ENCODE data around the gene NHLRC4. TPM values are rescaled to one million over a fixed set of nuclear protein-coding genes. Genes with fewer than 3 reads are reported as not detected.

The NHLRC4 gene, protein sequence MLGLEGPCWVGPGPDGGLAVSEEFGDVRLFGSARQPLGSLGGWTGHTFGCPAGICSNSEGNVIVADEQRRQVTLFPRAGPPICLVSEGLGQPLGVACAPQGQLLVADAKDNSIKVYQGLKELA
- 0.17 to 0.32 TPM (median 0.23 TPM) in 5 replicates for total RNA-seq (2022; extraction: Qiagen RNA extraction)

DNA sequence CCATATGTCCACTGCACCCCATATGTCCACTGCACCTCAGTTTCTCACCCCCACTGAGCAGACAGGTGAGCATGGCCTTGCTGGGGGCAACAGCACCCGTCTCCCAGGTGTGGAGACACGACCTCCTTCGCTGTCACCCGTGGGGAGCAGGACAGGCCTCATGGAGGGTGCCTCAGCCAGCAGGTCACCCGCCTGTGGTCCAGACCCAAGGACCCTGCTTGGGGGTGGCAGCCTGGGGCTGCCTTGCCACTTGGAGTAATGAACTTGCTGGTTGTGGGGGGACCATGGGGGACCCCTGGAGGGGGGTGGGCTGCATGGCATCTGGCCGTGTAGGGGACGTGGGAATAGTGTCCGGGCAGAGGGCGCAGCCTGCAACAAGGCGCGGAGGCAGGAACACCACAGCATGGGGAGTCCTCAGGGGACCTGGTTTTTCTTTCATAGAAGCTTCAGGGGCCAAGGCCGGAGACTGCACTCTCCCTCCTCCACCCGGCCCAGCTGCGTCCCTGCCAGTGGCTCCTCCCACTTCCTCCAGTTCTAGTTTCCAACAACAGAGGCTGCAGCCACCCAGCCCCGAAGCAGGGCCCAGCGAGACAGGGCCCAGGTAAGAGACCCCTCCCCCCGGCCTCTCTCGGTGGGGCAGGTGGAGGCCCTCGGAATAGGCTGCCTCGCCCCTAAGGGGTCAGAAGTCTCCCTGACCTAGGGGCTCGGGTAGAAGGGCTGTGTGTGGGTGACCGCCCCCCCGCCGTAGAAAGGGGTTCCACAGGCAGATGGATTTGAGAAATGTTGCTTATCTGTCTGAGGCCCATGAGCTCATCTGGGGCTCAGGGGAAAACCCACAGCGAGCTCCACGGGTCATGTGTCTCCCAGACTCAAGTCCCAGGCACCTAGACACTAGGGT, at the start of gene NHLRC4:
NHLRC4 (plus strand) TSS at position 531 of the 898 bp plus-strand sequence. CDS start 1,043 bp downstream, outside the sequence.

GRCh38 chr16:527015-527903, 39.5 kb upstream of the NHLRC4 start, which contains the start of gene CAPN15:
CAPN15 (plus strand) TSS chr16:527712; CDS start chr16:546839, 19,127 bp downstream.

DNA sequence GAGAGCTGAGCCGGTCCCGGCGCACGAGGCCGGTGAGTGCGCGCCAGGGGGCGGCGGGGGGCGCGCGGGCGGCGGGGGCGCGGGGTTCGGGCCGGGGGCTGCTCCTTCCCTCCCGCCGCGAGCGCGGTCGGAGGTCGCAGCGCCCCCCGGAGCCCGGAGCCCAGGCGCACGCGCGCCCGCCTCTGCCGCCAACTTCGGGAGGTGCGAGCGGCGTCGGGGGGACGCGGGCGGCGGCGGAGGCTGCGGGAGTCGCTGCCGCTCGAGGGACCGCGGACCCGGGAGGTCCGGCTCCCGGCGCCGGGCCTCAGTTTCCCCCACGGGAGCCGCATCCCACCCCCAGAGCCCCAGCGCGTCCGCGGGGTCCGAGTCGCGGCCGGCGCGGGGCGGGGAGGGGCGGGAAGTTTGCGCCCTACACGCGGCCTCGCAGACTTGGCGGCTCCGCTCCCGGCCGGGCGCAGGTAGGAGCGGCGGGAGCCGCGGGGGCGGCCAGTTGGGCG, 6.6 kb upstream of the NHLRC4 start, which contains the start of gene PRR35:
PRR35 (plus strand) TSS at position 191 of the 497 bp plus-strand sequence. CDS start 2,901 bp downstream, outside the sequence.

GRCh38 chr16:569445-570254, 2.8 kb downstream of the NHLRC4 start, which contains the start of gene PIGQ:
PIGQ (plus strand) TSS chr16:569968; CDS start chr16:574075, 4,107 bp downstream.

GRCh38 chr16:589658-590187, 22.9 kb downstream of the NHLRC4 start, which contains the start of gene RAB40C:
RAB40C (plus strand) TSS chr16:590066; CDS start chr16:590292, 226 bp downstream.

Other genes starting within 250 kb of the NHLRC4 start
- gene AXIN1, start 214.3 kb upstream of the NHLRC4 start, total RNA-seq (2022; extraction: Qiagen RNA extraction), result 27.8 to 33.2 TPM (median 30.5 TPM) in 5 replicates
- 119 to 133 TPM (median 126 TPM) in 5 replicates for gene MRPL28, start 196.5 kb upstream of the NHLRC4 start, total RNA-seq (2022; extraction: Qiagen RNA extraction)
- 29.5 to 37.7 TPM (median 32.3 TPM) in 5 replicates for gene PGAP6, start 185.0 kb upstream of the NHLRC4 start, total RNA-seq (2022; extraction: Qiagen RNA extraction)
- gene NME4, start 169.8 kb upstream of the NHLRC4 start, total RNA-seq (2022; extraction: Qiagen RNA extraction), result 259 to 426 TPM (median 418 TPM) in 5 replicates
- 22.5 to 29.1 TPM (median 26.7 TPM) in 5 replicates for gene DECR2, start 165.1 kb upstream of the NHLRC4 start, total RNA-seq (2022; extraction: Qiagen RNA extraction)
- 24.7 to 28.6 TPM (median 27.8 TPM) in 5 replicates for gene RAB11FIP3, start 141.4 kb upstream of the NHLRC4 start, total RNA-seq (2022; extraction: Qiagen RNA extraction)
- 50.9 to 69.7 TPM (median 68.7 TPM) in 5 replicates for gene CAPN15, start 39.3 kb upstream of the NHLRC4 start, total RNA-seq (2022; extraction: Qiagen RNA extraction)
- gene PRR35, start 6.6 kb upstream of the NHLRC4 start, total RNA-seq (2022; extraction: Qiagen RNA extraction), result 0.14 to 0.22 TPM (median 0.16 TPM) in 5 replicates
- 30.4 to 41.6 TPM (median 38.8 TPM) in 5 replicates for gene PIGQ, start 3.0 kb downstream of the NHLRC4 start, total RNA-seq (2022; extraction: Qiagen RNA extraction)
- gene RAB40C, start 23.1 kb downstream of the NHLRC4 start, total RNA-seq (2022; extraction: Qiagen RNA extraction), result 14.8 to 19.3 TPM (median 17.6 TPM) in 5 replicates
- 0.10 to 0.23 TPM (median 0.18 TPM) in 5 replicates for gene WFIKKN1, start 64.0 kb downstream of the NHLRC4 start, total RNA-seq (2022; extraction: Qiagen RNA extraction)
- gene METTL26, start 69.3 kb downstream of the NHLRC4 start, total RNA-seq (2022; extraction: Qiagen RNA extraction), result 63.7 to 140 TPM (median 135 TPM) in 5 replicates
- 18.5 to 43.3 TPM (median 40.9 TPM) in 5 replicates for gene MCRIP2, start 74.8 kb downstream of the NHLRC4 start, total RNA-seq (2022; extraction: Qiagen RNA extraction)
- gene WDR90, start 82.4 kb downstream of the NHLRC4 start, total RNA-seq (2022; extraction: Qiagen RNA extraction), result 18.5 to 27.3 TPM (median 24.3 TPM) in 5 replicates
- gene RHOT2, start 101.1 kb downstream of the NHLRC4 start, total RNA-seq (2022; extraction: Qiagen RNA extraction), result 70.8 to 97.1 TPM (median 87.4 TPM) in 5 replicates
- gene RHBDL1, start 108.7 kb downstream of the NHLRC4 start, total RNA-seq (2022; extraction: Qiagen RNA extraction), result 0.63 to 1.6 TPM (median 1.1 TPM) in 5 replicates
- 79.2 to 127 TPM (median 122 TPM) in 5 replicates for gene STUB1, start 113.4 kb downstream of the NHLRC4 start, total RNA-seq (2022; extraction: Qiagen RNA extraction)
- 73.2 to 80.1 TPM (median 77.6 TPM) in 5 replicates for gene JMJD8, start 117.3 kb downstream of the NHLRC4 start, total RNA-seq (2022; extraction: Qiagen RNA extraction)
- 5.3 to 6.9 TPM (median 6.1 TPM) in 5 replicates for gene WDR24, start 123.4 kb downstream of the NHLRC4 start, total RNA-seq (2022; extraction: Qiagen RNA extraction)
- gene FBXL16, start 138.8 kb downstream of the NHLRC4 start, total RNA-seq (2022; extraction: Qiagen RNA extraction), result 11.9 to 16.3 TPM (median 12.7 TPM) in 5 replicates
- gene METRN, start 148.1 kb downstream of the NHLRC4 start, total RNA-seq (2022; extraction: Qiagen RNA extraction), result 58.6 to 221 TPM (median 196 TPM) in 5 replicates
- gene ANTKMT, start 154.1 kb downstream of the NHLRC4 start, total RNA-seq (2022; extraction: Qiagen RNA extraction), result 23.4 to 64.7 TPM (median 56.5 TPM) in 5 replicates
- 5.0 to 6.3 TPM (median 5.8 TPM) in 5 replicates for gene CCDC78, start 159.4 kb downstream of the NHLRC4 start, total RNA-seq (2022; extraction: Qiagen RNA extraction)
- 16.0 to 19.2 TPM (median 18.8 TPM) in 5 replicates for gene HAGHL, start 160.1 kb downstream of the NHLRC4 start, total RNA-seq (2022; extraction: Qiagen RNA extraction)
- gene CIAO3, start 174.0 kb downstream of the NHLRC4 start, total RNA-seq (2022; extraction: Qiagen RNA extraction), result 25.8 to 31.1 TPM (median 27.7 TPM) in 5 replicates
- 2.5 to 4.0 TPM (median 3.1 TPM) in 5 replicates for gene MSLN, start 193.7 kb downstream of the NHLRC4 start, total RNA-seq (2022; extraction: Qiagen RNA extraction)
- gene RPUSD1, start 221.4 kb downstream of the NHLRC4 start, total RNA-seq (2022; extraction: Qiagen RNA extraction), result 36.3 to 54.3 TPM (median 50.8 TPM) in 5 replicates
- gene CHTF18, start 221.6 kb downstream of the NHLRC4 start, total RNA-seq (2022; extraction: Qiagen RNA extraction), result 16.6 to 25.7 TPM (median 24.4 TPM) in 5 replicates
- gene GNG13, start 233.7 kb downstream of the NHLRC4 start, total RNA-seq (2022; extraction: Qiagen RNA extraction), result 0.14 TPM in 1 of 5 replicates, not detected in the others

Data from A549 treated with Hydrocortisone at 1 μM for 4 hours (cell line).